DND-41 (cell line): ENCODE measurements around the gene ZER1.

Source experiments
- ATAC-seq: fragments of 200-7000 bp; cut with Tn5 transposase; 3 replicates; pipeline ENCODE4 v1.9.1; 2021; ENCODE audit warnings: low read depth; ENCODE audit not compliant: insufficient read depth
- DNase-seq: peaks from one replicate; pipeline ENCODE4 v3.0.0-alpha.2; 2020
- H2AFZ ChIP-seq: 2 replicates; pipeline ENCODE4 v1.6.0; 2012; ENCODE audit warnings: low read depth, low read length
- H3K27ac ChIP-seq: 2 replicates; pipeline ENCODE4 v1.5.1; 2012; ENCODE audit warnings: low read length, inconsistent platforms
- H3K27me3 ChIP-seq: fragments of 200-600 bp; sonication (generic); 2 replicates; pipeline ENCODE4 v1.6.0; 2012; ENCODE audit warnings: low read length, mild to moderate bottlenecking, inconsistent platforms; ENCODE audit not compliant: insufficient read depth, poor library complexity
- H3K36me3 ChIP-seq: 2 replicates; pipeline ENCODE4 v1.5.1; 2012; ENCODE audit warnings: low read length, inconsistent platforms; ENCODE audit not compliant: insufficient read depth
- H3K4me1 ChIP-seq: 2 replicates; pipeline ENCODE4 v1.5.1; 2012; ENCODE audit warnings: mild to moderate bottlenecking, low read length; ENCODE audit not compliant: insufficient read depth
- H3K4me2 ChIP-seq: 2 replicates; pipeline ENCODE4 v1.6.0; 2012; ENCODE audit warnings: mild to moderate bottlenecking, moderate library complexity, low read length, inconsistent platforms; ENCODE audit not compliant: insufficient read depth
- H3K4me3 ChIP-seq, 2 experiments: fragments of 200-600 bp in 1 of 2; shearing (Covaris generic) in 1 of 2; 2 replicates each; pipeline ENCODE4 v1.5.1; 2012 to 2016; ENCODE audit warnings: inconsistent platforms in 2 of 2, low read length in 2 of 2, mild to moderate bottlenecking in 2 of 2, low read depth in 1 of 2, moderate library complexity in 1 of 2
- H3K79me2 ChIP-seq: 2 replicates; pipeline ENCODE4 v1.6.0; 2012; ENCODE audit warnings: low read length, inconsistent platforms; ENCODE audit not compliant: insufficient read depth
- H3K9ac ChIP-seq: 2 replicates; pipeline ENCODE4 v1.6.0; 2012; ENCODE audit warnings: low read depth, mild to moderate bottlenecking, inconsistent platforms, low read length, moderate library complexity
- H3K9me3 ChIP-seq: 2 replicates; pipeline ENCODE4 v1.5.1; 2012; ENCODE audit warnings: low read length, moderate library complexity, mild to moderate bottlenecking, inconsistent platforms; ENCODE audit not compliant: insufficient read depth, severe bottlenecking
- H4K20me1 ChIP-seq: 2 replicates; pipeline ENCODE4 v1.6.0; 2012; ENCODE audit warnings: low read length; ENCODE audit not compliant: insufficient read depth
- EZH2 ChIP-seq: IDR thresholded peaks from 3 replicates; pipeline ENCODE4 v1.6.1; 2012; ENCODE audit warnings: borderline replicate concordance, low read depth, mild to moderate bottlenecking, moderate library complexity, low read length, inconsistent platforms; ENCODE audit not compliant: severe bottlenecking
- TF ChIP-seq, protein P1 (sequence below): IDR thresholded peaks from 2 replicates; pipeline ENCODE4 v1.5.1; 2012; ENCODE audit warnings: borderline replicate concordance, low read length, moderate library complexity, mild to moderate bottlenecking; ENCODE audit not compliant: poor library complexity, severe bottlenecking; ENCODE audit errors: extremely low read depth

The ZER1 gene

GRCh38 chr9:128771094-128771721 is 519 bp downstream of the ZER1 start:
- Histone ChIP-seq H3K79me2 (peaks cover 36% of the 10 kb centered on the region), H3K27me3 (no peaks in the 10 kb centered on the region), H4K20me1 (no peaks in the 10 kb centered on the region), H3K4me2 (peak overlapping the region; percentile 97), H3K4me1 (peaks cover 25% of the 10 kb centered on the region), H3K9ac (peak overlapping the region; percentile 82), H3K27ac (peak overlapping the region; percentile 82), H3K9me3 (no peaks in the 10 kb centered on the region), H2AFZ (peak overlapping the region; percentile 84), H3K36me3 (peaks cover 11% of the 10 kb centered on the region), H3K4me3 (peak overlapping the region; percentile 95 to 99)
- DNase-seq, result peak; percentile 13
- peak; percentile 13 for ATAC-seq
- TF ChIP-seq, protein P1, sequence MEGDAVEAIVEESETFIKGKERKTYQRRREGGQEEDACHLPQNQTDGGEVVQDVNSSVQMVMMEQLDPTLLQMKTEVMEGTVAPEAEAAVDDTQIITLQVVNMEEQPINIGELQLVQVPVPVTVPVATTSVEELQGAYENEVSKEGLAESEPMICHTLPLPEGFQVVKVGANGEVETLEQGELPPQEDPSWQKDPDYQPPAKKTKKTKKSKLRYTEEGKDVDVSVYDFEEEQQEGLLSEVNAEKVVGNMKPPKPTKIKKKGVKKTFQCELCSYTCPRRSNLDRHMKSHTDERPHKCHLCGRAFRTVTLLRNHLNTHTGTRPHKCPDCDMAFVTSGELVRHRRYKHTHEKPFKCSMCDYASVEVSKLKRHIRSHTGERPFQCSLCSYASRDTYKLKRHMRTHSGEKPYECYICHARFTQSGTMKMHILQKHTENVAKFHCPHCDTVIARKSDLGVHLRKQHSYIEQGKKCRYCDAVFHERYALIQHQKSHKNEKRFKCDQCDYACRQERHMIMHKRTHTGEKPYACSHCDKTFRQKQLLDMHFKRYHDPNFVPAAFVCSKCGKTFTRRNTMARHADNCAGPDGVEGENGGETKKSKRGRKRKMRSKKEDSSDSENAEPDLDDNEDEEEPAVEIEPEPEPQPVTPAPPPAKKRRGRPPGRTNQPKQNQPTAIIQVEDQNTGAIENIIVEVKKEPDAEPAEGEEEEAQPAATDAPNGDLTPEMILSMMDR, result no peak
- no peak for TF ChIP-seq EZH2

- Histone ChIP-seq H3K9me3 (no peaks in the 10 kb centered on the region), H3K9ac (peak overlapping the region; percentile 82), H2AFZ (no peak overlapping the region), H3K36me3 (peaks cover 11% of the 10 kb centered on the region), H3K27ac (peak overlapping the region; percentile 82; the same call in 1 of the 2 replicates), H4K20me1 (no peaks in the 10 kb centered on the region), H3K79me2 (peaks cover 36% of the 10 kb centered on the region), H3K4me2 (peak overlapping the region; percentile 97), H3K27me3 (no peaks in the 10 kb centered on the region), H3K4me1 (peaks cover 25% of the 10 kb centered on the region), H3K4me3 (peak overlapping the region; percentile 95 to 99)
- DNase-seq (no peak), ATAC-seq (no peak)
- TF ChIP-seq, protein P1, result no peak
- TF ChIP-seq EZH2, result no peak
These were observed 1.3 kb downstream of the ZER1 start for GRCh38 chr9:128770286-128771030.

DNA sequence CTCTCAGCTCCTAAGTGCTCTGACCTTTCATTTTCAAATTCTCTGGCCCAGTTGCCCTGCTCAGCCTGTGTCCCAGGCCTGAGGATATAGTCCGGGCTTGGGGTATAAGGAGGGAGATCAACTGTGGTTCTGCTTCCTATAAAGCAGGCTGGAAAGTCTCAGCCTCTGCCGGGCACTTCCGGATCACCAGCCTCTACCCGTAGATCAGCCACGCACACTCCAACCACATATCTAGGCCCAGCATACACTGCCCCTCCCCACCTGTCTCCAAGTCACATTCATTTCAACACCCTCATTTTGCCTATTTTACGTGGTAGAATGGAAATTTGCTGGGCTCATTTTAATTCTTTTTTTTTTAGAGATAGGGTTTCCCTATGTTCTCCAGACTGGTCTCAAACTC is 3.1 kb downstream of the ZER1 start:
- H3K4me2 ChIP-seq, result no peak overlapping the region
- H3K27ac ChIP-seq, result no peak overlapping the region

More for the DNA sequence above, 3.1 kb downstream of the ZER1 start:
- DNase-seq, result no peak
- H3K4me1 ChIP-seq, result peaks cover 25% of the 10 kb centered on the region
- peaks cover 38% of the 10 kb centered on the region for H3K79me2 ChIP-seq
- no peak for TF ChIP-seq EZH2
- TF ChIP-seq, protein P1, result no peak
- H2AFZ ChIP-seq, result no peak overlapping the region
- H3K27me3 ChIP-seq, result no peaks in the 10 kb centered on the region
- no peak for ATAC-seq
- 0 out of 2 replicates have a peak overlapping the region, but pooled peaks have one; percentile 18 for H3K9ac ChIP-seq
- no peak overlapping the region for H3K4me3 ChIP-seq
- no peaks in the 10 kb centered on the region for H3K9me3 ChIP-seq
- H4K20me1 ChIP-seq, result no peaks in the 10 kb centered on the region
- H3K36me3 ChIP-seq, result peaks cover 11% of the 10 kb centered on the region
